IPS-15b (cell line): ENCODE results near the gene CFAP70.
"Not testable (repeated sequence)": the region's sequence is repeated elsewhere in the genome, so short reads cannot be mapped to it uniquely, and the experiment has no call there.

Source experiments
- H3K27me3 ChIP-seq: one replicate; pipeline ENCODE4 v1.6.1; 2013; ENCODE audit warnings: low read length; ENCODE audit not compliant: control insufficient read depth, insufficient read depth
- H3K36me3 ChIP-seq: one replicate; pipeline ENCODE4 v1.6.1; 2013; ENCODE audit warnings: low read length; ENCODE audit not compliant: control insufficient read depth, insufficient read depth
- H3K4me1 ChIP-seq: one replicate; pipeline ENCODE4 v1.6.1; 2013; ENCODE audit warnings: mild to moderate bottlenecking, low read length; ENCODE audit not compliant: control insufficient read depth, insufficient read depth
- H3K4me3 ChIP-seq: one replicate; pipeline ENCODE4 v1.5.1; 2013; ENCODE audit warnings: low read depth, low read length
- H3K9ac ChIP-seq: one replicate; pipeline ENCODE4 v1.6.1; 2013; ENCODE audit warnings: low read depth, mild to moderate bottlenecking, low read length
- H3K9me3 ChIP-seq: one replicate; pipeline ENCODE4 v1.6.1; 2013; ENCODE audit warnings: mild to moderate bottlenecking, low read length; ENCODE audit not compliant: control insufficient read depth, insufficient read depth

Gene CFAP70

GRCh38 chr10:73338801-73339368, 19.8 kb downstream of the CFAP70 start:
- Histone ChIP-seq H3K36me3 (no peaks in the 10 kb centered on the region), H3K4me3 (no peak overlapping the region), H3K9me3 (no peaks in the 10 kb centered on the region), H3K4me1 (peaks cover 2% of the 10 kb centered on the region), H3K9ac (no peak overlapping the region), H3K27me3 (no peaks in the 10 kb centered on the region)

- Histone ChIP-seq H3K4me1 (no peaks in the 10 kb centered on the region), H3K9ac (no peak overlapping the region), H3K27me3 (no peaks in the 10 kb centered on the region), H3K9me3 (no peaks in the 10 kb centered on the region), H3K4me3 (no peak overlapping the region), H3K36me3 (no peaks in the 10 kb centered on the region)
These were observed 25.5 kb downstream of the CFAP70 start for GRCh38 chr10:73333202-73333601.

- no peaks in the 10 kb centered on the region for H3K36me3 ChIP-seq
- no peak overlapping the region for H3K4me3 ChIP-seq
- H3K4me1 ChIP-seq = no peaks in the 10 kb centered on the region
- no peaks in the 10 kb centered on the region for H3K9me3 ChIP-seq
- H3K9ac ChIP-seq = no peak overlapping the region
- no peaks in the 10 kb centered on the region for H3K27me3 ChIP-seq
These were observed 26.3 kb downstream of the CFAP70 start for GRCh38 chr10:73332379-73332778.

- H3K9me3 ChIP-seq, H3K4me1 ChIP-seq, H3K36me3 ChIP-seq, H3K4me3 ChIP-seq, H3K27me3 ChIP-seq, H3K9ac ChIP-seq: not testable (repeated sequence)
These were observed 30.1 kb downstream of the CFAP70 start for GRCh38 chr10:73328523-73328922.

GRCh38 chr10:73325290-73325689, 33.4 kb downstream of the CFAP70 start:
- H3K36me3 ChIP-seq, H3K9me3 ChIP-seq, H3K4me1 ChIP-seq, H3K27me3 ChIP-seq, H3K4me3 ChIP-seq, H3K9ac ChIP-seq: not testable (repeated sequence)

- H3K9me3 ChIP-seq, H3K4me3 ChIP-seq, H3K27me3 ChIP-seq, H3K4me1 ChIP-seq, H3K36me3 ChIP-seq, H3K9ac ChIP-seq: not testable (repeated sequence)
These were observed 35.1 kb downstream of the CFAP70 start for GRCh38 chr10:73323582-73323981.

- no peak overlapping the region for H3K4me3 ChIP-seq
- H3K4me1 ChIP-seq = no peaks in the 10 kb centered on the region
- no peaks in the 10 kb centered on the region for H3K36me3 ChIP-seq
- H3K9ac ChIP-seq = no peak overlapping the region
- no peaks in the 10 kb centered on the region for H3K9me3 ChIP-seq
- H3K27me3 ChIP-seq = no peaks in the 10 kb centered on the region
These were observed 48.2 kb downstream of the CFAP70 start for GRCh38 chr10:73310475-73310874.

GRCh38 chr10:73307203-73307800, 51.4 kb downstream of the CFAP70 start:
- H3K36me3 ChIP-seq = no peaks in the 10 kb centered on the region
- H3K4me1 ChIP-seq = no peaks in the 10 kb centered on the region
- H3K27me3 ChIP-seq = no peaks in the 10 kb centered on the region
- no peak overlapping the region for H3K9ac ChIP-seq
- no peaks in the 10 kb centered on the region for H3K9me3 ChIP-seq
- no peak overlapping the region for H3K4me3 ChIP-seq

GRCh38 chr10:73306171-73306708, 52.4 kb downstream of the CFAP70 start:
- Histone ChIP-seq H3K4me1 (no peaks in the 10 kb centered on the region), H3K27me3 (no peaks in the 10 kb centered on the region), H3K4me3 (no peak overlapping the region), H3K9me3 (no peaks in the 10 kb centered on the region), H3K36me3 (no peaks in the 10 kb centered on the region), H3K9ac (no peak overlapping the region)

GRCh38 chr10:73296946-73297345, 61.7 kb downstream of the CFAP70 start:
- Histone ChIP-seq H3K36me3 (no peaks in the 10 kb centered on the region), H3K27me3 (no peaks in the 10 kb centered on the region), H3K9ac (no peak overlapping the region), H3K4me3 (no peak overlapping the region), H3K9me3 (no peaks in the 10 kb centered on the region), H3K4me1 (no peaks in the 10 kb centered on the region)

- H3K4me3 ChIP-seq = no peak overlapping the region
- no peaks in the 10 kb centered on the region for H3K27me3 ChIP-seq
- H3K4me1 ChIP-seq = no peaks in the 10 kb centered on the region
- no peaks in the 10 kb centered on the region for H3K9me3 ChIP-seq
- H3K9ac ChIP-seq = no peak overlapping the region
- no peaks in the 10 kb centered on the region for H3K36me3 ChIP-seq
These were observed 65.2 kb downstream of the CFAP70 start for GRCh38 chr10:73293461-73293860.

- Histone ChIP-seq H3K36me3 (no peaks in the 10 kb centered on the region), H3K9ac (no peak overlapping the region), H3K27me3 (no peaks in the 10 kb centered on the region), H3K4me3 (no peak overlapping the region), H3K4me1 (no peaks in the 10 kb centered on the region), H3K9me3 (no peaks in the 10 kb centered on the region)
These were observed 68.7 kb downstream of the CFAP70 start for GRCh38 chr10:73289958-73290357.
